Placental pericyte (primary cell): ENCODE measurements around the gene NR0B1. TPM values are rescaled to one million over a fixed set of nuclear protein-coding genes. Genes with fewer than 3 reads are reported as not detected.

ENCODE experiments used
- total RNA-seq: library from RNA; depleted of rRNA; stranded (reverse); fragments of >200 nt; gene quantifications from 2 replicates; pipeline ENCODE4 v1.2.3, GENCODE V29; 2012

Gene NR0B1, protein sequence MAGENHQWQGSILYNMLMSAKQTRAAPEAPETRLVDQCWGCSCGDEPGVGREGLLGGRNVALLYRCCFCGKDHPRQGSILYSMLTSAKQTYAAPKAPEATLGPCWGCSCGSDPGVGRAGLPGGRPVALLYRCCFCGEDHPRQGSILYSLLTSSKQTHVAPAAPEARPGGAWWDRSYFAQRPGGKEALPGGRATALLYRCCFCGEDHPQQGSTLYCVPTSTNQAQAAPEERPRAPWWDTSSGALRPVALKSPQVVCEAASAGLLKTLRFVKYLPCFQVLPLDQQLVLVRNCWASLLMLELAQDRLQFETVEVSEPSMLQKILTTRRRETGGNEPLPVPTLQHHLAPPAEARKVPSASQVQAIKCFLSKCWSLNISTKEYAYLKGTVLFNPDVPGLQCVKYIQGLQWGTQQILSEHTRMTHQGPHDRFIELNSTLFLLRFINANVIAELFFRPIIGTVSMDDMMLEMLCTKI
- total RNA-seq: not detected in 2 replicates

DNA sequence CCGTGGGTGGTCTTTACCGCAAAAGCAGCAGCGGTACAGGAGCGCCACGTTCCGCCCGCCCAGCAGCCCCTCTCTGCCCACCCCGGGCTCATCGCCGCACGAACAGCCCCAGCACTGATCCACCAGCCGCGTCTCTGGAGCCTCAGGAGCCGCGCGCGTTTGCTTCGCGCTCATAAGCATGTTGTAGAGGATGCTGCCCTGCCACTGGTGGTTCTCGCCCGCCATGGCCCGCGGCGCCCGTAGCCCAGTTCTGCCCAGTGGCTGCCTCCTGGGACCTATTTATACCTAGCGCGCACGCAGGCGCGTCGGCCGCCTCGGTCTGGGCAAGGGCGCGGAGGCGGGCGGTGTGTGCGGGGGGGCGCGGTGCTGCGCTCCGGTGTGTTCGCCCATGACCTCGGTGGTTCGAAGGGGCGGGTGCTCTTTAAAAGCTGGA is at the start of gene NR0B1:
NR0B1 (minus strand) TSS at position 252 of the 433 bp plus-strand sequence; CDS start at position 225, 27 bp downstream.

Other genes with a start within 250 kb of the NR0B1 start
- gene MAGEB2, start 93.8 kb downstream of the NR0B1 start, total RNA-seq: 2.4 TPM in 1 of 2 replicates, not detected in the other
- not detected in 2 replicates for gene MAGEB3, start 78.7 kb downstream of the NR0B1 start, total RNA-seq
- not detected in 2 replicates for gene MAGEB4, start 67.4 kb downstream of the NR0B1 start, total RNA-seq
- not detected in 2 replicates for gene MAGEB1, start 62.2 kb downstream of the NR0B1 start, total RNA-seq